ENCODE measurements around the gene TAGLN. TPM values are rescaled to one million over a fixed set of nuclear protein-coding genes. Genes with fewer than 3 reads are reported as not detected.
"Not testable (repeated sequence)": the region's sequence is repeated elsewhere in the genome, so short reads cannot be mapped to it uniquely, and the experiment has no call there.

TAGLN gene
- total RNA-seq, 1 experiment from 2014 or later = 6.6 TPM

DNA sequence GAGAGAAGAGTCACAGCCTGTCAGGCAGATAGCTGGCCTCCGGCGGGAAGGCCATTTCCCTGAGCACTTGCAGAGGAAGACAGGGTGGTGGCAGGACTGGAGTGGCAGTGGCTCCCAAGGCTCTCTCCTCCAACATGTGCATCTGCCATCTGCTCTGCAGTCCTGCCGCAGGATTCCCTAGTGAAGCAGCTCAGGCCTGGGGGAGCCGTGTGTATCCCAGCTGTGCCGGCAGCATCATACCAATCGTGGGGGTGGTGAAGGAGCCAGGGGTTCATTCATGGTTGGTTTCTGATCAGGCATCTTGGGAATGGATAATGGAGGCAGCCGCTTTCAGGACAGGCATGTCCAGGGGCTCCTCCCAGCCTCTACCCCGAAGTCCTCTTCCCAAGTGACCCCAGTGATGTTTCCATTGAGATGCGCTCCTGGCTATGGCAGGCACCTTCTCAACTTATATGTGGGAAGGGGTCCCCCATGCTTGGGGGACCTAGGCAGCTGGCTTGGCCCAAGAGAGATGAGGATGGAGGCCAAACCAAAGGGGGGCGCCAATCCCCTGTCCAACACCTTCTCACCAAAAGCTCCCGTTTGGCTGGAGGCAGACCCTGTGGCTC, 6.1 kb downstream of the TAGLN start:
- H3K27ac Mint-ChIP-seq (ENCODE audit: unreplicated experiment) = no peak overlapping the region
- CTCF ChIA-PET = no interaction called here
- no TSS peak for BruUV-seq (replicated peaks)
- H3K4me1 Mint-ChIP-seq (ENCODE audit: low read depth, unreplicated experiment) = no peaks in the 10 kb centered on the region
- H3K4me3 Mint-ChIP-seq (ENCODE audit: low read depth, unreplicated experiment) = no peak overlapping the region
- H3K9me3 Mint-ChIP-seq (ENCODE audit: low read depth, unreplicated experiment) = no peaks in the 10 kb centered on the region
- H3K27me3 Mint-ChIP-seq (ENCODE audit: unreplicated experiment) = no peaks in the 10 kb centered on the region
- intact Hi-C loops (cut with micrococcal nuclease; ENCODE audit: unreplicated experiment) = no loop called here
- no peak for DNase-seq
- peaks cover 14% of the 10 kb centered on the region for H3K36me3 Mint-ChIP-seq (ENCODE audit: insufficient read depth, unreplicated experiment)
- TF ChIP-seq, protein P1, sequence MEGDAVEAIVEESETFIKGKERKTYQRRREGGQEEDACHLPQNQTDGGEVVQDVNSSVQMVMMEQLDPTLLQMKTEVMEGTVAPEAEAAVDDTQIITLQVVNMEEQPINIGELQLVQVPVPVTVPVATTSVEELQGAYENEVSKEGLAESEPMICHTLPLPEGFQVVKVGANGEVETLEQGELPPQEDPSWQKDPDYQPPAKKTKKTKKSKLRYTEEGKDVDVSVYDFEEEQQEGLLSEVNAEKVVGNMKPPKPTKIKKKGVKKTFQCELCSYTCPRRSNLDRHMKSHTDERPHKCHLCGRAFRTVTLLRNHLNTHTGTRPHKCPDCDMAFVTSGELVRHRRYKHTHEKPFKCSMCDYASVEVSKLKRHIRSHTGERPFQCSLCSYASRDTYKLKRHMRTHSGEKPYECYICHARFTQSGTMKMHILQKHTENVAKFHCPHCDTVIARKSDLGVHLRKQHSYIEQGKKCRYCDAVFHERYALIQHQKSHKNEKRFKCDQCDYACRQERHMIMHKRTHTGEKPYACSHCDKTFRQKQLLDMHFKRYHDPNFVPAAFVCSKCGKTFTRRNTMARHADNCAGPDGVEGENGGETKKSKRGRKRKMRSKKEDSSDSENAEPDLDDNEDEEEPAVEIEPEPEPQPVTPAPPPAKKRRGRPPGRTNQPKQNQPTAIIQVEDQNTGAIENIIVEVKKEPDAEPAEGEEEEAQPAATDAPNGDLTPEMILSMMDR (IDR thresholded peaks at IDR 0.05; ENCODE audit: unreplicated experiment) = no peak

DNA sequence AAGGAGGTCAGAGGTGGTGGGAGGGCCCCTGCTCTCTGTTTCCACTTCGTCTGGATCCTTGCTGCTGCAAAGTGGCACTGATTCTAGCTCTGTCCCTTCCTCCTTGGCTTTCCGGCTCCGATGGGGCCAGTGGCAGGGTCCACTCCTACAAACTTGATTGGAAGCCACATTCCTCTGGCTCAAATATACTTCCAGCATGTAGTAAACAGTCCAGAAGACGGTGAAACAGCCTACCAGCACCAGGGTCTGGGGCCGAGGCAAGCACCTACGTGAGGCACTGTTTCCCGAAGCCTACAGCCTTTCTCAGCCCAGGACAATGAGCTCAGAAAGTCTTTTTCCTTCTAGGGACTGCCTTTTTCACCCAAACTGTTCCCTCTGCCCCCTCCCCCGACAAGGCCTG, 6.9 kb downstream of the TAGLN start:
- BruUV-seq (replicated peaks); H3K4me1 Mint-ChIP-seq (ENCODE audit: low read depth, unreplicated experiment); intact Hi-C loops (cut with micrococcal nuclease; ENCODE audit: unreplicated experiment); CTCF ChIA-PET; H3K27ac Mint-ChIP-seq (ENCODE audit: unreplicated experiment); H3K4me3 Mint-ChIP-seq (ENCODE audit: low read depth, unreplicated experiment); H3K9me3 Mint-ChIP-seq (ENCODE audit: low read depth, unreplicated experiment); H3K27me3 Mint-ChIP-seq (ENCODE audit: unreplicated experiment); DNase-seq: not testable (repeated sequence)
- H3K36me3 Mint-ChIP-seq (ENCODE audit: insufficient read depth, unreplicated experiment) = peaks cover 14% of the 10 kb centered on the region

DNA sequence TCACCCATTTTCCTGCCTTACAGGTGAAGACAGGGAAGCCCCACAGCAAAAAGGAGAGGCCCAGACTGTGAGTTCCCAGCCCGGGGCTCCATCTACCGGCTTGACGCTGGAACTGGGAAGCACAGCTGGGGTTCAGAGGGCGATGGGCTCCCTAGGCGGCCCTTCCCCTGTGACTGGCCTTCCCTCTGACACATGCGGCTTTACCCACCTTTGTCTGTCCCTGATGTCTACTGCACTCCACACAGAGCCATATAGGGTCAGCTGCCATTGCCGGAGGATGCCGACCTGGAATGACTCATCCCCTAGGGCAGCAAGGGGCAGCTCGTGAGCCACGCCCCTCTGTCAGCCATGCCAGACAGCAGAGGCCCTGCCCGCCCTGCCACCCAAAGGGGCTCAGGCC, 7.7 kb downstream of the TAGLN start:
- CTCF ChIA-PET; H3K4me1 Mint-ChIP-seq (ENCODE audit: low read depth, unreplicated experiment); intact Hi-C loops (cut with micrococcal nuclease; ENCODE audit: unreplicated experiment); H3K4me3 Mint-ChIP-seq (ENCODE audit: low read depth, unreplicated experiment); H3K9me3 Mint-ChIP-seq (ENCODE audit: low read depth, unreplicated experiment); BruUV-seq (replicated peaks); H3K27ac Mint-ChIP-seq (ENCODE audit: unreplicated experiment); H3K27me3 Mint-ChIP-seq (ENCODE audit: unreplicated experiment): not testable (repeated sequence)
- DNase-seq = peak; percentile 53
- peaks cover 14% of the 10 kb centered on the region for H3K36me3 Mint-ChIP-seq (ENCODE audit: insufficient read depth, unreplicated experiment)

DNA sequence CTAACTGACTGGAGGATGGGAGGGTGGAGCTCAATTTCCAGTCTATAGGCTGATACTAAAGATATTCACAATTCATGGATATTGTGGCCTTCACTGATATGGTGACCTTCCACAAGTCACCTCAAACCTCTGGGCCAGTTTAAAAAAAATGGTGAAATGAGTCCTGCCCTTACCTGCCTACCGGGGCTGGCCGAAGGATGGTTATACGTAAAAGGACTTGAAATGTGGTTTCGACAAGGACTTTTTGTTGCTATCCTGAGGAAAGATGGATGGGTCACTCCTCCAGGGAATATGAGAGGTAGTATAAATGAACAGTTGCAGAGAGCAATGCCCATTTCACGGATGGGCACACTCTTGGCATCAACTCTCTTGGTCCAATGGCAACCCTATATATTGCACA, 8.3 kb downstream of the TAGLN start:
- intact Hi-C loops (cut with micrococcal nuclease; ENCODE audit: unreplicated experiment); H3K27me3 Mint-ChIP-seq (ENCODE audit: unreplicated experiment); CTCF ChIA-PET; H3K9me3 Mint-ChIP-seq (ENCODE audit: low read depth, unreplicated experiment); H3K27ac Mint-ChIP-seq (ENCODE audit: unreplicated experiment); BruUV-seq (replicated peaks); H3K4me1 Mint-ChIP-seq (ENCODE audit: low read depth, unreplicated experiment); DNase-seq; H3K4me3 Mint-ChIP-seq (ENCODE audit: low read depth, unreplicated experiment): not testable (repeated sequence)
- H3K36me3 Mint-ChIP-seq (ENCODE audit: insufficient read depth, unreplicated experiment) = peaks cover 14% of the 10 kb centered on the region

DNA sequence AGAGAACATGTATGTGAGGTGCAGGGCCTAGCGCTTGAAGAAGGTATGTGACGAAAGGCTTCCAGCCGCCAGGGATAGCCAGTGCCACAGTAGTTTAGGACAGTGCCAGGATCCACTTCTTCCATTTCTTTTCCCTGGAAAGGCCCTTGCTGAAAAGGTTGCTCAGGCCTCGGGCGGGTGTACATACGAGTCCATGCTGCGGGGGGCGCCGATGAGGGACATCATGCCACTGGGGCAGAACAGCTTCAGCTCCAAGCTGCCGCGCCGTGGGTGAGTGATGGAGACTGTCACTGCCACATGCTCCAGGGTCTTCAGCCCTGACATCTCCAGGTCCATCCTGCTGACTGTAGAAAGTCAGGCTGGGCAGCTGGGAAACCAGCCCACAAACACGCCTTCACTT, 9.5 kb downstream of the TAGLN start:
- H3K4me3 Mint-ChIP-seq (ENCODE audit: low read depth, unreplicated experiment); DNase-seq; H3K4me1 Mint-ChIP-seq (ENCODE audit: low read depth, unreplicated experiment); H3K27ac Mint-ChIP-seq (ENCODE audit: unreplicated experiment); BruUV-seq (replicated peaks); intact Hi-C loops (cut with micrococcal nuclease; ENCODE audit: unreplicated experiment); CTCF ChIA-PET; H3K27me3 Mint-ChIP-seq (ENCODE audit: unreplicated experiment); H3K9me3 Mint-ChIP-seq (ENCODE audit: low read depth, unreplicated experiment): not testable (repeated sequence)
- peaks cover 10% of the 10 kb centered on the region for H3K36me3 Mint-ChIP-seq (ENCODE audit: insufficient read depth, unreplicated experiment)

DNA sequence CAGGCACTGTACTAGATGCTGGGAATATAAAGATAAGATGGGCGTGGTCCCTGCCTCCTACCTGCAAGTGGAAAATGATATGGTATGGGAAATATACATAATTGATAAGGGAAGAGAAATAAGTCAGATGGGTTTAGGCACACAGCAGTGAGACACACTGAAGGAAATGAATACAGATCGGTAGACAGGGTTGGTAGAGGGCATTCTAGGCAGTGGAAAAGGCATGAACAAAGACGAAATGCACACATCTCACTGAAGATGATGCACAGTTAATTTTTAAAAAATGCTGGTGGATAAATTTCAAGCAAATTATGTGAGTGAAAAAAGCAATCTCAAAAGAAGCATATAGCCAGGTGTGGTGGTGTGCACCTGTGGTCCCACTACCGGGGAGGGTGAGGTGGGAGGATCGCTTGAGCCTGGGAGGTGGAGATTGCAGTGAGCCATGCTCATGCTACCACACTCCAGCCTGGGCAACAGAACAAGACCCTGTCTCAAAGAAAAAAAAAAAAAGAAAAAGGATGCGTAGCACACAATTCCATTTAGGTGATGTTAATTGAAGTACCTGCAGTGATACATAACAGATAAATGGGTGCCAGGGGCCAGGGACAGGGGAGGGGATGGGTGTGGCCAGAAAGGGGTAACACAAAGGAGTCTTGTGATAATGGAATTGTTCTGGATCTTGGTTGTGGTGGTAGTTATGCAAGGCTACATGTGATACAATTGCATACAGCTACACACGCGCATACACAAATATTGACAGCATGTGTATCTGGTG, 10.4 kb downstream of the TAGLN start:
- intact Hi-C loops (cut with micrococcal nuclease; ENCODE audit: unreplicated experiment); CTCF ChIA-PET; H3K9me3 Mint-ChIP-seq (ENCODE audit: low read depth, unreplicated experiment): not testable (repeated sequence)

More for the DNA sequence above, 10.4 kb downstream of the TAGLN start:
- not testable (repeated sequence) for BruUV-seq (replicated peaks); DNase-seq; H3K27ac Mint-ChIP-seq (ENCODE audit: unreplicated experiment); H3K4me1 Mint-ChIP-seq (ENCODE audit: low read depth, unreplicated experiment); H3K4me3 Mint-ChIP-seq (ENCODE audit: low read depth, unreplicated experiment); H3K27me3 Mint-ChIP-seq (ENCODE audit: unreplicated experiment)
- peaks cover 10% of the 10 kb centered on the region for H3K36me3 Mint-ChIP-seq (ENCODE audit: insufficient read depth, unreplicated experiment)
